ENCODE measurements around the gene ZNF24.

ZNF24 gene

DNA sequence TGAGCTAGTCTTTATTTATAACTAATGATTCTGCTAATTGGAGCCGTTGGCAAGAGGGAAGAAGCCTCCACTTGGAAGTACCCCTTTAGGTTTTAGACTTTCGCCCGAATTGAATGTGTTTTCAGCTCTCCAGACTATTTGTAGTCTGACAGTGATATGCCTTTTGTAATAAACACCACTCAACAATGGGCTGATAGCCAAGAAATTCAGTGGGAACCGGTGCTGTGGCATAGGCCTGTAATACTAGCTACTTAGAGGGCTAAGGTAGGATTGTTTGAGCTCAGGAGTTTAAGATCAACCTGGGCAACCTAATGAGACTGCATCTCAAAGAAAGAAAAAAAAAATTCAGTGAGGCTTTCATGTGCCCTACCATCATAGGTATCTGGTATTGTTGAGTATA is 40.6 kb downstream of the ZNF24 start:
- in situ Hi-C loops (cut with HindIII; ENCODE audit: low sequenced_read_pairs), result no loop called here

DNA sequence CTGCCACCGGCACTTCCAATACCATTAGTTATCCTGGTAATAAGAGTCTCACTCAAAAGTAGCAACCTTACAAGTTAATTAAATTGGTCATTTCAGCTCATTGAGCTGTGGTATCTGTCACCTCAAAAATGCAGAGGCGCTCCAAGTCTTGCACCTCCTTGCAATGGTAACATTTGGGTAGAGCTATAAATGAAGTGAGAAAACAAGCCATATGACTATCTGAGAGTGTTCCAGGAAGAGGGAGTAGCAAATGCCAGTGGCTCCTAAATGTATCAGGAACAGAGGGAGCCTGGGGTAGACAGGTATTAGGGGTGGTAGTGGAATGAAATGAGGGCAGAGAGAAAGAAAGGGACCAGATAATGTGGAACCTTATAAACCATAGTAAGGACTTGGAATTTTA is 48.2 kb downstream of the ZNF24 start:
- in situ Hi-C loops (cut with HindIII; ENCODE audit: low sequenced_read_pairs), result no loop called here

DNA sequence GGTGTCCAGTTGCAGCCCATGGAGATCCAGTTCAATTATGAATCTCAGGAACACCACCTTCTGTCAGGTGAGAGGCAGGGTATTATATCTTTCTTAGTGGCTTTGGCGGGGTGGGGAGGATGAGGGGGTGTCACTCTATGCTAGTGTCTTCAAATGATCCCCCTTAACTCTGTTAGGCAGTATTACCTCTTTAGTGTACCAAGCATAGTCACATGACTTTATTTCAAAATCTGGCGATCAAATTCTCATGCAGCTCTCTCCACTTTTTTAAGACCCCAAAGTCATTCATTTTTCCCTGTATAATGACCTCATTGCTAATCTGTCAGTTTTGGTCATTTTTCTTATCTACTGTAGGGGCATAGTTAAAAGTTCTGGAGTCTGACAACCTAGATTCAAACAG is 53.1 kb downstream of the ZNF24 start:
- in situ Hi-C loops (cut with HindIII; ENCODE audit: low sequenced_read_pairs), result no loop called here

DNA sequence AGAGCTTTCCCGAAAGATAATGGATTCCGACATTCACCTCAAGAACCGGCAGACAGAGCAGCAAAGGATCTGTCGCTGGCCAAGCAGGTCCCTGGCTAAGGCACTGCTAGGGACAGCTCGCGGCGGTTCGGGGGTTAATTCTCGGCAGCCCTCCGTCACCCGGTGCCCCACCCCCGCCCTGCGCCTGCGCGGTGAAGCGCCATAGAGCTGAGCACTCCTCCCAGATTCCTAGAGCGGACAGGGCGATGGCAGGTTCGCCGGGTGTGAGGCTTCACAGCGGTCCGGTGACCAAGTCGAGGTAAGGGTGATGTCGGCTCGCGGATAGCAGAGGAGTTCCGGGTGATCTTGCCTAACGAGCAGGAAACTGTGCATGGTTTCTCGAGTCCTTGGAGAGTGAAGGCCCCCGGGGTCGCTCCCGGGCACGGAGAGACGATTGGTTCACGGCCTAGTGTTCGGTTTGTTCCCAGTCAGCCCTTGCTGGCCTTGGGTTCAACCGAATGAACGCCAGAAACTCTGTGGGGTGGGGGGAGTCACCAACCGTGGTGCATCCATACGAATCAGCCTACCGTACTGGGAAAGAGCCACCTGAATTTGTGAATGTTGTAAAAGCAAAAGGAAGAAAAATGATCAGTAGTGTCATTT is 54.0 kb downstream of the ZNF24 start, which contains the start of gene ZSCAN30:
Gene ZSCAN30 (minus strand): TSS at position 136 of the 642 bp plus-strand sequence. CDS start 25,877 bp downstream, outside the sequence.
- in situ Hi-C loops (cut with HindIII; ENCODE audit: low sequenced_read_pairs), result no loop called here

DNA sequence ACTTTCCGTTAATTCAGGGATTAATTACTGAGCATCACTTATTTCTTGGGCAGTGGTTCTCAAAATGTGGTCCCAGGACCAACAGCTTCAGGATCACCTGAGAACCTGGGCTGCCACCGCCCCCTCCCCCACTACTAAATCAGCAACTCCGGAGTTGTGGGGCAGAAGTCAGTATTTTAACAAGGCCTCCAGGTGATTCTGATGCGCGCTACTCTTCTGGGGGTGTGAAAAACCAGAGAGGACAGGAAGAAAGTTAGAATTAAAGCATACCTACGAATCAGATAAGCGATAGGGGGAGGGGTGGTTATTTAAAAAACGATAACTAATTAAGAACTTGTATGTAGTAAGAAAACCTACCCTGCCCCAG is 54.5 kb downstream of the ZNF24 start:
- in situ Hi-C loops (cut with HindIII; ENCODE audit: low sequenced_read_pairs), result no loop called here

DNA sequence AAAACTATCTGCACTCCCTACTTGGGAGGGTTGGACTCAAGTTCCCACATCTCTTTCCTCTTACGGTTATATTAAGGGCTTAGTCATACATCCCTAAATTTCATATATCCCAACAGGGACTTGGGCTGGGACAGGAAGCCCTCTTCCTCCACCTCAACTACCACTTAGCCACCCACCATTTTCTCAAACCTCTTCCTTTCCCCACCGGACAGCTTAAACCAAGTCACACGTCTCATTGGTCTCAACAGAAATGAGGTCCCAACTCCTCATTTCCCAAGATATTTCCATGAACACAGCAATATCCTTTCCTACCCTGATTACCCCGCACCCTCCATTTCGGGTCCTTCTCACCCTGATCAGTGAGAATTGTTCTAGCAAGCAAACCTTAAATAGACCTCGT is 54.9 kb downstream of the ZNF24 start:
- in situ Hi-C loops (cut with HindIII; ENCODE audit: low sequenced_read_pairs), result no loop called here

DNA sequence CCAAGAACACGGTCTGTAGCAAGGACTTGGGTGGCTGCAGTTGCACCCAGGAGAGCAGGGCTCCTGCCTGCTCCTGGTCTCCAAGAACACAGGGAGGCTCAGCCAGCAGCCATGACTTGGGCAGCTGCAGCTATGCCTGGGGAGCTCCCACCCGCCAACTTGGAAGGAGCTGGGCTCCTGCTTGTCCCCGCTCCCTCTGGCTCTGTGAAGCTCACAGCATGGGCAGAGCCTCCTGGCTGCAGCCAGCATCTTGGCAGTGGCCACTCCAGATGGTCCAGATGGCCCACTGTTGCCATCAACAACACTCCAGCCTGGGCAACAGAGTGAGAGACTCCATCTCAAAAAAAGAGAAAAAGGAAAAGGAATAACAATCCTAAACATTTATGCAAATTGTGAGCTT is 59.4 kb downstream of the ZNF24 start:
- in situ Hi-C loops (cut with HindIII; ENCODE audit: low sequenced_read_pairs), result no loop called here

DNA sequence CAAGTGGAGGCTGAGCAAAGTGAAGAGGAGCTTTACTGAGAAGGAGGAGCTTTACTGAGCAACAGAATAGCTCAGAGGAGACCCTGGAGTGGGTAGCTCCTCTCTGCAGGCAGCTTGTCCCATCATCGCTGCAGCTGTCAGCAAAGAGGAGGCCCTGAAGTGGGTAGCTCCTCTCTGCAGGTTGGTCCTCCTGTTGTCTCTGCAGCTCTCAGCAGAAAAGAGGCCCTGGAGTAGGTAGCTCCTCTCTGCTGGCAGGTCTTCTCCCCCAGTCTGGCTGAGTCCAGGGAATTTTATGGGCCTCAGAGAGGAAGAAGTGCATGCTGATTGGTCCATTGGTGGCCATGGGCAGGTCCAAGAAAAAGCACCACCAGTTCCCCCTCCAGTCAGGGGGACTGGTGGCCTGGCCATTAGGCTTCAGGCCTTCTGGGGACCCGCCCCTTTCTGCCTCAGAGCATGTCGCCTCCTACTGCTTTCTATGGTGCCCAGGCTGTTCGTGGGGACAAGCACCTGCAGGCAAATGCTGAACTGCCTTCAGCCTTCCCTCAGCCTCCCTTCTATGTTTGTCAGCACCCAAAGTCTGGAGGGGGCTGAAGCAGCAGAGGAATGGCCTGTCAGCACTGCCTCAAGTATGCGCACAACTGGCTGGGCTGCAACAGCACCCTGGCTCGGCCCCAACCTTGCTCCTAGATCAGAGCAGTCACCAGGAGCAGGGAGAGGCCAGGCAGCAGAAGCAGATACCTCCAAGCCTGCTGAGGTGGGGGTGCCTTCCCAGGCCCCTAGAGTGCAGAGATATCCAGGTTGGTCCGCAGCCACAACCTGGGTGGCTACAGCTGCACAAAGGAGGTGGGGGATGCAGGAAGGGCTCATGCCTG is 60.1 kb downstream of the ZNF24 start:
- in situ Hi-C loops (cut with HindIII; ENCODE audit: low sequenced_read_pairs), result no loop called here

DNA sequence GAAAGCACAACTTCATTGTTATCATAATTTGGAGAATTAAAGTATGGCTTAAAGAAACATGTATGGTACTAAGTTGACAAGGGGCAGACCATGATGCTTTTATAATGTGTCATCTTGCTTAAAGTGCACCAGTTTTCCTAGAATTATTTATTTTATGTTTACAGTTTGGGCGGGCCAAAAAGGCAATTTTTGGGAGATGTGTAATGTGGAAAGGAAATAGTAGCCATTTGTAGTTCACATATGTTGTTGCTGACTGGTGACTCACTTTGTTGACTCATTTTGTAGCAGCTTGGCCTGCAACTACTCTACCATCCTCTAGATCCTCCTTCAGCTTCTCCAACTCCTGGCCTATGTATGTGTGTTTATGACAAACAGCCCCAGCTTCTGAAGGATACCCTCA is 61.9 kb downstream of the ZNF24 start:
- in situ Hi-C loops (cut with HindIII; ENCODE audit: low sequenced_read_pairs), result no loop called here
